DOHH2 (cell line): ENCODE results near the gene TRIM37.

Experiments
- H3F3A ChIP-seq: fragments of 200-600 bp; sonication (generic), shearing (Covaris generic); 2 replicates; pipeline ENCODE4 v1.6.0; 2016; ENCODE audit warnings: antibody characterized with exemption, mild to moderate bottlenecking; ENCODE audit not compliant: control insufficient read depth, insufficient read depth
- H3K27ac ChIP-seq: fragments of 200-600 bp; sonication (generic); 2 replicates; pipeline ENCODE4 v1.5.1; 2014; ENCODE audit warnings: low read depth, mild to moderate bottlenecking, low read length, moderate library complexity
- H3K27me3 ChIP-seq: fragments of 200-600 bp; sonication (generic); 2 replicates; pipeline ENCODE4 v1.6.1; 2014; ENCODE audit warnings: mild to moderate bottlenecking, low read length, mixed read lengths; ENCODE audit not compliant: control insufficient read depth
- H3K36me3 ChIP-seq: fragments of 200-600 bp; sonication (generic); 2 replicates; pipeline ENCODE4 v1.6.1; 2014; ENCODE audit warnings: mild to moderate bottlenecking, low read length, moderate library complexity, mixed read lengths; ENCODE audit not compliant: control insufficient read depth
- H3K4me1 ChIP-seq: fragments of 200-600 bp; sonication (generic); 2 replicates; pipeline ENCODE4 v1.6.1; 2014; ENCODE audit warnings: mild to moderate bottlenecking, low read length, mixed read lengths; ENCODE audit not compliant: control insufficient read depth
- H3K4me2 ChIP-seq: fragments of 200-600 bp; sonication (generic); 2 replicates; pipeline ENCODE4 v1.6.0; 2014; ENCODE audit warnings: mild to moderate bottlenecking, low read length, moderate library complexity
- H3K4me3 ChIP-seq: fragments of 200-600 bp; sonication (generic); 2 replicates; pipeline ENCODE4 v1.5.1; 2014; ENCODE audit warnings: mild to moderate bottlenecking, low read length, mixed read lengths
- H3K79me2 ChIP-seq: fragments of 200-600 bp; sonication (generic); 2 replicates; pipeline ENCODE4 v1.6.1; 2014; ENCODE audit warnings: mild to moderate bottlenecking, low read length, mixed read lengths; ENCODE audit not compliant: control insufficient read depth
- H3K9me2 ChIP-seq: fragments of 200-600 bp; sonication (generic); replicated peaks from 2 replicates; pipeline ENCODE4 v1.6.1; 2014; ENCODE audit warnings: mild to moderate bottlenecking, low read length, mixed read lengths; ENCODE audit not compliant: control insufficient read depth
- H3K9me3 ChIP-seq: fragments of 200-600 bp; sonication (generic); 2 replicates; pipeline ENCODE4 v1.6.1; 2014; ENCODE audit warnings: antibody characterized with exemption, low read length, mixed read lengths; ENCODE audit not compliant: control insufficient read depth, insufficient read depth
- H4K20me1 ChIP-seq: fragments of 200-600 bp; sonication (generic); 2 replicates; pipeline ENCODE4 v1.6.0; 2014; ENCODE audit warnings: low read depth, mild to moderate bottlenecking, antibody characterized with exemption, low read length, moderate library complexity; ENCODE audit not compliant: control insufficient read depth, insufficient read depth
- CTCF ChIP-seq: fragments of 200-600 bp; sonication (generic); IDR thresholded peaks from one replicate; pipeline ENCODE4 v1.5.1; 2014; ENCODE audit warnings: antibody characterized with exemption, mild to moderate bottlenecking, low read depth, low read length; ENCODE audit not compliant: poor library complexity, severe bottlenecking
- EZH2phosphoT487 ChIP-seq: fragments of 200-600 bp; sonication (generic); IDR thresholded peaks from 2 replicates; pipeline ENCODE4 v1.6.1; 2017; ENCODE audit warnings: borderline replicate concordance, mild to moderate bottlenecking, antibody characterized with exemption, low read length, moderate library complexity, mixed read lengths

TRIM37 gene

GRCh38 chr17:59002126-59002525 is 104.6 kb downstream of the TRIM37 start:
- Histone ChIP-seq H3K9me3 (no peaks in the 10 kb centered on the region), H3K4me3 (peak overlapping the region; percentile 73), H3K9me2 (no peaks in the 10 kb centered on the region), H4K20me1 (no peaks in the 10 kb centered on the region), H3K4me1 (peaks cover 74% of the 10 kb centered on the region), H3K27me3 (no peaks in the 10 kb centered on the region), H3F3A (peaks cover 41% of the 10 kb centered on the region), H3K4me2 (peak overlapping the region; percentile 75), H3K27ac (peak overlapping the region; percentile 90), H3K36me3 (peaks cover 34% of the 10 kb centered on the region), H3K79me2 (peaks cover 8% of the 10 kb centered on the region)
- TF ChIP-seq EZH2phosphoT487: no peak
- no peak for TF ChIP-seq CTCF

GRCh38 chr17:59001158-59001814 is 105.4 kb downstream of the TRIM37 start:
- no peak for TF ChIP-seq EZH2phosphoT487
- TF ChIP-seq CTCF: no peak
- Histone ChIP-seq H3K9me3 (no peaks in the 10 kb centered on the region), H3F3A (peaks cover 39% of the 10 kb centered on the region), H3K4me1 (peaks cover 74% of the 10 kb centered on the region), H3K27ac (peak overlapping the region; percentile 90), H4K20me1 (no peaks in the 10 kb centered on the region), H3K4me3 (peak overlapping the region; percentile 73), H3K79me2 (peaks cover 8% of the 10 kb centered on the region), H3K9me2 (no peaks in the 10 kb centered on the region), H3K27me3 (no peaks in the 10 kb centered on the region), H3K36me3 (peaks cover 34% of the 10 kb centered on the region), H3K4me2 (peak overlapping the region; percentile 75)

GRCh38 chr17:59000022-59000421 is 106.7 kb downstream of the TRIM37 start:
- H3K79me2 ChIP-seq: peaks cover 8% of the 10 kb centered on the region
- no peaks in the 10 kb centered on the region for H3K27me3 ChIP-seq
- H3K9me2 ChIP-seq: no peaks in the 10 kb centered on the region
- H3K4me3 ChIP-seq: no peak overlapping the region
- no peaks in the 10 kb centered on the region for H3K9me3 ChIP-seq
- H3K4me1 ChIP-seq: peaks cover 74% of the 10 kb centered on the region
- peaks cover 34% of the 10 kb centered on the region for H3F3A ChIP-seq
- no peak for TF ChIP-seq EZH2phosphoT487
- no peak for TF ChIP-seq CTCF
- H4K20me1 ChIP-seq: no peaks in the 10 kb centered on the region
- H3K36me3 ChIP-seq: peaks cover 29% of the 10 kb centered on the region
- H3K27ac ChIP-seq: peak overlapping the region; percentile 90
- H3K4me2 ChIP-seq: peak overlapping the region; percentile 75
